ENCODE measurements around the gene LHPP. TPM values are rescaled to one million over a fixed set of nuclear protein-coding genes. Genes with fewer than 3 reads are reported as not detected.

Gene LHPP
- total RNA-seq, 1 experiment from 2014 or later, result 3.7 TPM

GRCh38 chr10:124419635-124420034 lies 42.0 kb upstream of the LHPP start:
- no peaks in the 10 kb centered on the region for H3K9me3 Mint-ChIP-seq (ENCODE audit: unreplicated experiment)
- ChIA-PET POLR2A (interaction anchor here (0.7 to 3.1 kb wide), 6 partner anchors 18 to 739 kb away, joined by 3 to 16 read pairs (median 5); partner anchors contain the start of gene LHPP), CTCF (interaction anchor here (0.5 to 0.8 kb wide), 3 partner anchors 16 to 101 kb away, joined by 3 read pairs; no protein-coding TSS in a partner anchor)
- no TSS peak for BruUV-seq (replicated peaks)
- no peak for DNase-seq (ENCODE audit: unreplicated experiment)
- peaks cover 23% of the 10 kb centered on the region for H3K4me1 Mint-ChIP-seq (ENCODE audit: insufficient read depth, unreplicated experiment)
- intact Hi-C loops (cut with micrococcal nuclease), result no loop called here
- H3K4me3 Mint-ChIP-seq (ENCODE audit: unreplicated experiment), result peak overlapping the region; percentile 78
- H3K36me3 Mint-ChIP-seq (ENCODE audit: insufficient read depth, unreplicated experiment), result no peaks in the 10 kb centered on the region
- no peaks in the 10 kb centered on the region for H3K27me3 Mint-ChIP-seq (ENCODE audit: insufficient read depth, unreplicated experiment)
- H3K27ac Mint-ChIP-seq (ENCODE audit: low read depth, unreplicated experiment), result no peak overlapping the region
- no peak for TF ChIP-seq CTCF (IDR thresholded peaks at IDR 0.05; ENCODE audit: unreplicated experiment)

- DNase-seq (ENCODE audit: unreplicated experiment), result no peak
- no peaks in the 10 kb centered on the region for H3K27me3 Mint-ChIP-seq (ENCODE audit: insufficient read depth, unreplicated experiment)
- H3K4me1 Mint-ChIP-seq (ENCODE audit: insufficient read depth, unreplicated experiment), result peaks cover 17% of the 10 kb centered on the region
- no peak for TF ChIP-seq CTCF (IDR thresholded peaks at IDR 0.05; ENCODE audit: unreplicated experiment)
- POLR2A ChIA-PET, result interaction anchor here (0.7 kb wide), 2 partner anchors 43 to 328 kb away, joined by 4 read pairs; no protein-coding TSS in a partner anchor
- intact Hi-C loops (cut with micrococcal nuclease), result no loop called here
- CTCF ChIA-PET, result interaction anchor here (0.6 kb wide), 1 partner anchor 35 kb away, joined by 3 read pairs; no protein-coding TSS in a partner anchor
- H3K27ac Mint-ChIP-seq (ENCODE audit: low read depth, unreplicated experiment), result no peak overlapping the region
- no peaks in the 10 kb centered on the region for H3K36me3 Mint-ChIP-seq (ENCODE audit: insufficient read depth, unreplicated experiment)
- H3K9me3 Mint-ChIP-seq (ENCODE audit: unreplicated experiment), result no peaks in the 10 kb centered on the region
- H3K4me3 Mint-ChIP-seq (ENCODE audit: unreplicated experiment), result no peak overlapping the region
- BruUV-seq (replicated peaks), result no TSS peak
These were observed 41.4 kb upstream of the LHPP start for GRCh38 chr10:124420254-124420653.

- no peaks in the 10 kb centered on the region for H3K9me3 Mint-ChIP-seq (ENCODE audit: unreplicated experiment)
- H3K4me3 Mint-ChIP-seq (ENCODE audit: unreplicated experiment), result no peak overlapping the region
- peaks cover 4% of the 10 kb centered on the region for H3K4me1 Mint-ChIP-seq (ENCODE audit: insufficient read depth, unreplicated experiment)
- no peak overlapping the region for H3K27ac Mint-ChIP-seq (ENCODE audit: low read depth, unreplicated experiment)
- no TSS peak for BruUV-seq (replicated peaks)
- CTCF ChIA-PET, result interaction anchor here (1.1 to 1.6 kb wide), 2 partner anchors 8 to 12 kb away, joined by 3 to 4 read pairs; no protein-coding TSS in a partner anchor
- no peak for TF ChIP-seq CTCF (IDR thresholded peaks at IDR 0.05; ENCODE audit: unreplicated experiment)
- intact Hi-C loops (cut with micrococcal nuclease), result no loop called here
- no peak for DNase-seq (ENCODE audit: unreplicated experiment)
- no peaks in the 10 kb centered on the region for H3K36me3 Mint-ChIP-seq (ENCODE audit: insufficient read depth, unreplicated experiment)
- peaks cover 2% of the 10 kb centered on the region for H3K27me3 Mint-ChIP-seq (ENCODE audit: insufficient read depth, unreplicated experiment)
- POLR2A ChIA-PET, result no interaction called here
These were observed 38.9 kb upstream of the LHPP start for GRCh38 chr10:124422742-124423141.

- Mint-ChIP-seq H3K9me3 (ENCODE audit: unreplicated experiment) (no peaks in the 10 kb centered on the region), H3K27me3 (ENCODE audit: insufficient read depth, unreplicated experiment) (peaks cover 12% of the 10 kb centered on the region), H3K4me1 (ENCODE audit: insufficient read depth, unreplicated experiment) (peaks cover 9% of the 10 kb centered on the region), H3K36me3 (ENCODE audit: insufficient read depth, unreplicated experiment) (no peaks in the 10 kb centered on the region), H3K27ac (ENCODE audit: low read depth, unreplicated experiment) (no peak overlapping the region), H3K4me3 (ENCODE audit: unreplicated experiment) (no peak overlapping the region)
- TF ChIP-seq CTCF (IDR thresholded peaks at IDR 0.05; ENCODE audit: unreplicated experiment), result no peak
- DNase-seq (ENCODE audit: unreplicated experiment), result no peak
- CTCF ChIA-PET, result interaction anchor here (0.7 kb wide), 1 partner anchor 542 kb away, joined by 3 read pairs; no protein-coding TSS in a partner anchor
- intact Hi-C loops (cut with micrococcal nuclease), result no loop called here
- BruUV-seq (replicated peaks), result no TSS peak
- POLR2A ChIA-PET, result interaction anchor here (1.2 kb wide), 1 partner anchor 10 kb away, joined by 4 read pairs; no protein-coding TSS in a partner anchor
These were observed 37.8 kb upstream of the LHPP start for GRCh38 chr10:124423813-124424212.
